ENCODE results near the gene TBCE.

DNA sequence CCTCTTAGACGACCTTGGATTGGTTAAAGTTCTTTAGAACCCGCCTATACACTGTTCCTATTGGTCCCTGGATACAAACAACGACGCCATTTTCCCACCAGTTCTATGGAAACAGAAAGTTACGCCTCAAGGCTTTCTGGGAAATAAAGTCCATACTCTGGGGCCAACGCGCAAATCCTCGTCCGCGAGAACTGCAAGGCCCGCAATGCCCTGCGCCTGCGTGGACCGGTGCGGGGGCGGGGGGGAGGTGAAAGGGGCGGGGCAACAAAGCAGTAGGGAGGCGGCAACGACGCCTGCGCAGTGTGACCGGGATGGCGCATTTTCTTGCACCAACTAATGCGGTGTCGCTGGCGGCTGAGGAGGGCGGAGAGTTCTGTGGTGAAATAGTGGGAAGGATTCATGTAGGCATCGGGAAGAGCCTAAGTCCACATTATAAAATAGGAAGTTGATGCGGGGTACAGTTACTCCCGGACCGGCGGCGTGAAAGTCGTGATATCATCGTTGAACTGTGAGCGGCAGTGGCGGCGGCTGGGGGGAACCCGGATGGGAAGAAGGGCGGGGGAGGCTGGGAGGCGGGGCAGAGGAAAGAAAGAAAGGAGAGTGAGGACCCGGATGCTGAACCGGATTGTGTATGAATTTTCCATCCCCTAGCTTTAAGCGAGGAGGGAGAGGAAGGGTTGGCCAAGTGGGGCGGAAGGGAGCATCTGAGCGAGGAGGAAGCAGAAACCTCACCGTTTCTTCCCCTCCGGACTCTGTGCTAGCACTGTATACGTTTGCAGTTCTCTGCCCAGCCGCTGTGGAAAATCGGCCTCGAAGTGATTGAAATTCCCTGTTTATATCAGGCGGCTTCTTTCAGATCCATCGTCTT is 38.7 kb upstream of the TBCE start, which contains the start of gene GGPS1:
- TF ChIP-seq, protein P1, sequence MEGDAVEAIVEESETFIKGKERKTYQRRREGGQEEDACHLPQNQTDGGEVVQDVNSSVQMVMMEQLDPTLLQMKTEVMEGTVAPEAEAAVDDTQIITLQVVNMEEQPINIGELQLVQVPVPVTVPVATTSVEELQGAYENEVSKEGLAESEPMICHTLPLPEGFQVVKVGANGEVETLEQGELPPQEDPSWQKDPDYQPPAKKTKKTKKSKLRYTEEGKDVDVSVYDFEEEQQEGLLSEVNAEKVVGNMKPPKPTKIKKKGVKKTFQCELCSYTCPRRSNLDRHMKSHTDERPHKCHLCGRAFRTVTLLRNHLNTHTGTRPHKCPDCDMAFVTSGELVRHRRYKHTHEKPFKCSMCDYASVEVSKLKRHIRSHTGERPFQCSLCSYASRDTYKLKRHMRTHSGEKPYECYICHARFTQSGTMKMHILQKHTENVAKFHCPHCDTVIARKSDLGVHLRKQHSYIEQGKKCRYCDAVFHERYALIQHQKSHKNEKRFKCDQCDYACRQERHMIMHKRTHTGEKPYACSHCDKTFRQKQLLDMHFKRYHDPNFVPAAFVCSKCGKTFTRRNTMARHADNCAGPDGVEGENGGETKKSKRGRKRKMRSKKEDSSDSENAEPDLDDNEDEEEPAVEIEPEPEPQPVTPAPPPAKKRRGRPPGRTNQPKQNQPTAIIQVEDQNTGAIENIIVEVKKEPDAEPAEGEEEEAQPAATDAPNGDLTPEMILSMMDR (IDR thresholded peaks at IDR 0.05), result no peak
- peak in 1 of 2 donors; percentile 94 for TF ChIP-seq POLR2A (IDR thresholded peaks at IDR 0.05)

Measured in lower leg skin (tissue), 3 donors.